ENCODE measurements around the gene PKMYT1. TPM values are rescaled to one million over a fixed set of nuclear protein-coding genes. Genes with fewer than 3 reads are reported as not detected.

Gene PKMYT1
- total and polyA plus RNA-seq, 9 of the 15 experiments (the other 6 are each of a cell fraction or from before 2014, with no cell fraction given): 8.7 to 201 (median 37.8) TPM

- intact Hi-C loops (cut with micrococcal nuclease): no loop called here
- H3K4me2 ChIP-seq (ENCODE audit: insufficient read depth, low read length): no peak overlapping the region
- BruUV-seq (replicated peaks): no TSS peak
Measured at GRCh38 chr16:2953706-2954627, 26.3 kb downstream of the PKMYT1 start.

More at GRCh38 chr16:2953706-2954627, 26.3 kb downstream of the PKMYT1 start:
- peaks cover 0 to 56% of the 10 kb centered on the region in 2 experiments; a peak in 3 of 5 replicates for H3K4me1 ChIP-seq (replicated peaks in 1 of 2; ENCODE audit: control insufficient read depth in 2 of 2, insufficient read depth in 2 of 2, low read length in 2 of 2)
- no peak for TF ChIP-seq TFAP4 (CRISPR knock-in tag; IDR thresholded peaks at IDR 0.05; ENCODE audit: borderline replicate concordance)
- TF ChIP-seq, protein P1, sequence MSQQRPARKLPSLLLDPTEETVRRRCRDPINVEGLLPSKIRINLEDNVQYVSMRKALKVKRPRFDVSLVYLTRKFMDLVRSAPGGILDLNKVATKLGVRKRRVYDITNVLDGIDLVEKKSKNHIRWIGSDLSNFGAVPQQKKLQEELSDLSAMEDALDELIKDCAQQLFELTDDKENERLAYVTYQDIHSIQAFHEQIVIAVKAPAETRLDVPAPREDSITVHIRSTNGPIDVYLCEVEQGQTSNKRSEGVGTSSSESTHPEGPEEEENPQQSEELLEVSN (IDR thresholded peaks at IDR 0.05; ENCODE audit: borderline replicate concordance in 1 of 2, extremely low read depth in 1 of 2, insufficient read depth in 1 of 2, insufficient read length in 1 of 2, low read depth in 1 of 2, low read length in 1 of 2, poor library complexity in 1 of 2, severe bottlenecking in 1 of 2): peak in 1 of 2 experiments; percentile 13
- ChIA-PET CTCF (ENCODE audit: low intra/inter-chr PET ratio) (no interaction called here), POLR2A (interaction anchor here (0.5 kb wide), 1 partner anchor 18 kb away, joined by 3 read pairs; no protein-coding TSS in a partner anchor)
- H3K36me3 ChIP-seq (ENCODE audit: control insufficient read depth, insufficient read depth, low read length): no peaks in the 10 kb centered on the region
- in situ Hi-C loops (cut with MboI): no loop called here
- H3K9ac ChIP-seq (ENCODE audit: insufficient read depth in 1 of 2, low read depth in 2 of 2, low read length in 2 of 2): peak overlapping the region in 1 of 2 experiments; percentile 79; a peak in 2 of 4 replicates
- DNase-seq (ENCODE audit: extremely low read depth in 1 of 4, low spot score in 3 of 4) (no peak), ATAC-seq (no peak), FAIRE-seq (no peak)
- no peak overlapping the region for H3K27ac ChIP-seq (ENCODE audit: extremely low read depth, low read depth, low read length)
- no peaks in the 10 kb centered on the region for H3K79me2 ChIP-seq (ENCODE audit: control insufficient read depth, insufficient read depth, low read length)
- H3K4me3 ChIP-seq: no peak overlapping the region
- 13% methylated on average over 31 of the region's 31 CpGs for WGBS (ENCODE audit: insufficient coverage, low coverage, missing lambda C conversion rate)
- no peaks in the 10 kb centered on the region for H3K9me3 ChIP-seq (replicated peaks; ENCODE audit: control insufficient read depth, insufficient read depth, low read depth, low read length)
- no peak overlapping the region for H2AFZ ChIP-seq (ENCODE audit: low read depth, low read length)
- H3K27me3 ChIP-seq (ENCODE audit: control insufficient read depth in 2 of 2, insufficient read depth in 2 of 2, low read length in 2 of 2): peaks cover 12 to 33% of the 10 kb centered on the region in 2 experiments
- H4K20me1 ChIP-seq (replicated peaks; ENCODE audit: control insufficient read depth, insufficient read depth, low read length): peaks cover 10% of the 10 kb centered on the region; the same call in 1 of the 2 replicates
- H3K9me1 ChIP-seq (ENCODE audit: control insufficient read depth, insufficient read depth, low read length): no peaks in the 10 kb centered on the region
